Muscle layer of duodenum (tissue), 2 donors: Measurements from ENCODE around the gene PPIL1.

Source experiments
- H3K27ac ChIP-seq: one replicate; pipeline ENCODE4 v1.7.0; 2013; ENCODE audit warnings: mild to moderate bottlenecking, low read length
- H3K27me3 ChIP-seq: one replicate; pipeline ENCODE4 v1.7.0; 2013; ENCODE audit warnings: low read depth, mild to moderate bottlenecking, control low read depth, low read length
- H3K36me3 ChIP-seq, 2 donors: one replicate each; pipeline ENCODE4 v1.7.0; 2013; ENCODE audit warnings: low read length in 2 of 2, control low read depth in 1 of 2, mild to moderate bottlenecking in 1 of 2; ENCODE audit not compliant: insufficient read depth in 2 of 2, control insufficient read depth in 1 of 2
- H3K4me1 ChIP-seq, 2 donors: one replicate each; pipeline ENCODE4 v1.7.0; 2013; ENCODE audit warnings: low read length in 2 of 2, mild to moderate bottlenecking in 2 of 2, control low read depth in 1 of 2, moderate library complexity in 1 of 2; ENCODE audit not compliant: insufficient read depth in 2 of 2, control insufficient read depth in 1 of 2
- H3K4me3 ChIP-seq, 2 donors: one replicate each; pipeline ENCODE4 v1.7.0; 2013; ENCODE audit warnings: low read length in 2 of 2, low read depth in 1 of 2, mild to moderate bottlenecking in 1 of 2
- H3K9me3 ChIP-seq, 2 donors: one replicate each; pipeline ENCODE4 v1.7.0; 2013; ENCODE audit warnings: low read length in 2 of 2, control low read depth in 1 of 2, mild to moderate bottlenecking in 1 of 2; ENCODE audit not compliant: control insufficient read depth in 1 of 2
- donor health status: healthy.

PPIL1 gene

DNA sequence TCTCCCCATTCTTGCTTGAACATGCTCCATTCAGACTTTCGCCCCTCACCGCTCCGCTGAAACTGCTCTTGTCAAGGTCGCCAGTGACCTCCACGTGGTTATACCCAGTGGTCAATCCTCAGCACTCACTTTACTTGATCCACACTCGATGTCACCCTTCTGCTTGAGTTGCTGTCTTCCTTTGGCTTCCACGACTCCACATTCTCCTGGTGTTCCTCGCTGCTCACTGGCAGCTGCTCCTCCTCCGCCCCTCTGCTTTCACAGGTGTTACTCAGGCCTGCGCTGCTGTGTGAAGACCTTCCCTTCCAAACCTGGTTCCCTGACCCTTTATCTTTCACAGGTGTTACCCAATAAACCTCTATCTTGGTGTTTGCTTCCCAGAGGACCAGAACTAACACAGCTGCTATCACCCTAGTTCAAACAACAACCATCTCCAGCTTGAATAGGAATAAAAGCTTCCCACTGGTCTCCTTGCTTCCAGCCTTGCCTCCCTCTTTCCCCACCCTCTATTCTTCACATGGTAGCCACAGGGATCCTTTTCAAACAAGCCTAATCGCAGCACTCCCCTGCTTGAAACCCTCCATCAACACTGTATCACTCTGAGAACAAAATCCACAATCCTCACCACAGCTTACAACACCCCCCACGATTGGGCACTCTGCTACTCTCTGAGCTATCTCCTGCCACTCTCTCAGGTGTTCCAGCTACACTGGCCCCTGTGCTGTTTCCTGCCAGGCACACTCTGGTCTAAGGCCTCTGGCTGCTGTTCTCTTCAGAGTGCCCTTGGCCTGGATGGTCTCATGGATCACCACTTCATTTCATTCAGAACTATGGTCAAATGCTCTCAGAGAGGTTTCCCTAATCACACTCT lies 10.7 kb downstream of the PPIL1 start:
- peaks cover 7 to 8% of the 10 kb centered on the region in 2 donors for H3K36me3 ChIP-seq
- H3K27me3 ChIP-seq, result no peaks in the 10 kb centered on the region
- no peaks in the 10 kb centered on the region for H3K4me1 ChIP-seq
- no peaks in the 10 kb centered on the region for H3K9me3 ChIP-seq
- H3K27ac ChIP-seq, result no peak overlapping the region
- H3K4me3 ChIP-seq, result no peak overlapping the region

DNA sequence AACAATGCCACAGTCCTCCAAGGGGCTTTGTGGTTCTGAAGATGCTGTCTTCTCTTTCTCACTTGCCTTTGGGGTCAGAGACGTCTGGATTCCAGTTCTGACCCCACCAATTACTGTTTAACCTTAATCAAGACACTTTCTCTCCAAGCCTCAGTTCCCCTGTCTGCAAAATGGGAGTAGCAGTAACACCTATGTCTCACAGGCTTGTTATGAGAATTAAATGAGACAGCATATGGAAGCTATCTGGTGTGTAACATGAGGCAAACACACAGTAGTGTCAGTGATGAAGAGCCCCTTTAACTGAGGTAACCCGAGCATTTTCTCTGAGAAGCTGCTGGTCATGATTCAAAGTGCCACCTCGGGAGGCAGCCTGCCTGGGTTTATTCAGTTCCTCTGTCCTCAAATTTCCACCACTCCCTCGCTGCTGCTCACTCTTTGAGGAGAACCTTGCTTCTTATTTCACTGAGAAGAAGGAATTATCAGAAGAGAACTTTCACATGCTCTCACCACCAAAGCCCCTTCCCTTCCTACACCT lies 11.7 kb downstream of the PPIL1 start:
- Histone ChIP-seq H3K27me3 (no peaks in the 10 kb centered on the region), H3K4me3 (no peak overlapping the region), H3K36me3 (peaks cover 7 to 8% of the 10 kb centered on the region in 2 donors), H3K27ac (no peak overlapping the region), H3K9me3 (no peaks in the 10 kb centered on the region), H3K4me1 (no peaks in the 10 kb centered on the region)

- Histone ChIP-seq H3K4me3 (no peak overlapping the region), H3K36me3 (peaks cover 7 to 8% of the 10 kb centered on the region in 2 donors), H3K27me3 (no peaks in the 10 kb centered on the region), H3K9me3 (no peaks in the 10 kb centered on the region), H3K4me1 (no peaks in the 10 kb centered on the region), H3K27ac (no peak overlapping the region)
These were observed 12.3 kb downstream of the PPIL1 start for GRCh38 chr6:36862164-36862847.

DNA sequence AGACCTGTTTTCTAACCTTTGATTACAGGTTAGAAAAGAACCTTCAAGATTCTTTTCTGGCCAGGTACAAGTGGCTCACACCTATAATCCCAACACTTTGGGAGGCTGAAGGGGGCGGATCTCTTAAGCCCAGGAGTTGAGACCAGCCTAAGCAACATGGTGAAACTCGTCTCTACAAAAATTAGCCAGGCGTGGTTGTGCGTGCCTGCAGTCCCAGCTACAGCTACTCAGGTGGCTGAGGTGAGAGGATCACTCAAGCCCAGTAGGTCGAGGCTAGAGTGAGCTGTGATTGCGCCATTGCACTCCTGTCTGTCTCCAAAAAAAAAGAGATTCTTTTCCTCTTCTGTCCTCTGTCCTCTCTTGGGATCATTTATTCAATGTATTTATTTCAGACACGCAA lies 14.5 kb downstream of the PPIL1 start:
- Histone ChIP-seq H3K27me3 (no peaks in the 10 kb centered on the region), H3K27ac (no peak overlapping the region), H3K36me3 (peaks cover 7 to 11% of the 10 kb centered on the region in 2 donors), H3K4me1 (no peaks in the 10 kb centered on the region), H3K9me3 (no peaks in the 10 kb centered on the region), H3K4me3 (no peak overlapping the region)

GRCh38 chr6:36858407-36858981 lies 16.1 kb downstream of the PPIL1 start:
- H3K4me3 ChIP-seq, result no peak overlapping the region
- no peaks in the 10 kb centered on the region for H3K9me3 ChIP-seq
- peaks cover 0 to 14% of the 10 kb centered on the region in 2 donors for H3K36me3 ChIP-seq
- H3K27me3 ChIP-seq, result no peaks in the 10 kb centered on the region
- no peaks in the 10 kb centered on the region for H3K4me1 ChIP-seq
- no peak overlapping the region for H3K27ac ChIP-seq

- Histone ChIP-seq H3K27me3 (no peaks in the 10 kb centered on the region), H3K9me3 (no peaks in the 10 kb centered on the region), H3K4me1 (no peaks in the 10 kb centered on the region), H3K4me3 (no peak overlapping the region), H3K27ac (no peak overlapping the region), H3K36me3 (peaks cover 0 to 11% of the 10 kb centered on the region in 2 donors)
These were observed 17.3 kb downstream of the PPIL1 start for GRCh38 chr6:36857325-36857724.

DNA sequence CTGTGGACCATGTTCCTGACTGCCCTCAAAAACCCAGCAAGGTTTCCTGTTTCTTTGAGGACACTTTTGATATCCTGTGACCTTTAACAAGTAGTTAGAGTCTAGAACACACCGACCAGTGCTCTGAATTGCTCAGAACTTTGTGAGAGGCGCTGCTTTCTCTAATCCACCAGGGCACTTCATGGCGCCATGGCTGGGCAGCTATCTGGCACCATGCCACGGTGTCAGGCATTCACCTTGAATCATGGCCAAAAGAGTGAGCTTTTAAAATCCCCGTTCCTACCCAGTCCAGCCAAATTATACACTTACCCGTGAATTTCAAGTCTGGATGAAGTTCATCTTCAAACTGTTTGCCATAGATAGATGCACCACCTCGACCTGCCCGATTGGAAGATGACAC lies 18.3 kb downstream of the PPIL1 start:
- H3K27ac ChIP-seq, result no peak overlapping the region
- H3K4me1 ChIP-seq, result peaks cover 0 to 2% of the 10 kb centered on the region in 2 donors
- no peaks in the 10 kb centered on the region for H3K27me3 ChIP-seq
- H3K4me3 ChIP-seq, result no peak overlapping the region
- H3K9me3 ChIP-seq, result no peaks in the 10 kb centered on the region
- peaks cover 0 to 10% of the 10 kb centered on the region in 2 donors for H3K36me3 ChIP-seq

GRCh38 chr6:36855750-36856149 lies 18.9 kb downstream of the PPIL1 start:
- no peaks in the 10 kb centered on the region for H3K9me3 ChIP-seq
- peaks cover 0 to 10% of the 10 kb centered on the region in 2 donors for H3K36me3 ChIP-seq
- no peak overlapping the region for H3K4me3 ChIP-seq
- H3K4me1 ChIP-seq, result peaks cover 0 to 7% of the 10 kb centered on the region in 2 donors
- no peak overlapping the region for H3K27ac ChIP-seq
- no peaks in the 10 kb centered on the region for H3K27me3 ChIP-seq

DNA sequence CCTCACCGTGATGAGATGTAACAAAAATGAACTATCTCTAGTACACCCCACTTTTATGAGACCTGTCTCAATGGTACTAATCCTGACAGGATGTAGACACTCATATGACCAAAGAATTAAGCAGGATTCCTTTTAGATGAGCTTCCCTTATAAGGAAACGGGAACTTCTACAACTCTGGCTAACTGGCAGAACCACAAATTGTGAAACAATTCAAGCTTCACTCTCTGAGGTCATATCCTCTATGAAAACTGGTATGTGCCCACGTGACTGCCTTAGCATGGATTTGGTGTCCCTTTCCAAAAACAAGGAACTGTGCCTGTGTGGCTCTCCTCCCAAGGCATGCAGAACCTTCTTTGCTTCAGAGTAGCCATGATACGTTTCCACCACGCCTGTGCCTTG lies 21.3 kb downstream of the PPIL1 start:
- Histone ChIP-seq H3K4me3 (no peak overlapping the region), H3K27me3 (no peaks in the 10 kb centered on the region), H3K9me3 (no peaks in the 10 kb centered on the region), H3K27ac (peak overlapping the region; percentile 37), H3K36me3 (peaks cover 0 to 10% of the 10 kb centered on the region in 2 donors), H3K4me1 (peaks cover 0 to 13% of the 10 kb centered on the region in 2 donors)

GRCh38 chr6:36852481-36853147 lies 22.0 kb downstream of the PPIL1 start:
- H3K4me3 ChIP-seq, result no peak overlapping the region
- peaks cover 0 to 10% of the 10 kb centered on the region in 2 donors for H3K36me3 ChIP-seq
- H3K9me3 ChIP-seq, result no peaks in the 10 kb centered on the region
- no peaks in the 10 kb centered on the region for H3K27me3 ChIP-seq
- peak overlapping the region; percentile 37 for H3K27ac ChIP-seq
- H3K4me1 ChIP-seq, result peaks cover 0 to 13% of the 10 kb centered on the region in 2 donors

- peaks cover 0 to 10% of the 10 kb centered on the region in 2 donors for H3K36me3 ChIP-seq
- no peak overlapping the region for H3K27ac ChIP-seq
- no peaks in the 10 kb centered on the region for H3K27me3 ChIP-seq
- H3K9me3 ChIP-seq, result no peaks in the 10 kb centered on the region
- no peak overlapping the region for H3K4me3 ChIP-seq
- H3K4me1 ChIP-seq, result peaks cover 0 to 13% of the 10 kb centered on the region in 2 donors
These were observed 23.0 kb downstream of the PPIL1 start for GRCh38 chr6:36851626-36852025.
